H1 (cell line): ENCODE measurements around the gene DNAJC11. TPM values are rescaled to one million over a fixed set of nuclear protein-coding genes. Genes with fewer than 3 reads are reported as not detected.

Experiments
- CBX8 ChIP-seq: fragments of 300-800, 300-1000 bp; sonication (generic); IDR thresholded peaks from 2 replicates; pipeline ENCODE4 v1.7.1; 2016; ENCODE audit warnings: low read depth, low read length, borderline replicate concordance
- JUN ChIP-seq: IDR thresholded peaks from 2 replicates; pipeline ENCODE4 v1.6.1; 2011; ENCODE audit warnings: low read depth, mild to moderate bottlenecking, improper control_type of control experiment, low read length
- SAP30 ChIP-seq: fragments of 300-600 bp; sonication (generic); IDR thresholded peaks from 2 replicates; pipeline ENCODE4 v1.7.1; 2012; ENCODE audit warnings: low read length, moderate library complexity, mild to moderate bottlenecking, inconsistent platforms; ENCODE audit not compliant: insufficient read depth, insufficient replicate concordance
- TCF12 ChIP-seq: IDR thresholded peaks from 2 replicates; pipeline ENCODE4 v1.6.1; 2011; ENCODE audit warnings: low read depth, mild to moderate bottlenecking, low read length
- polyA plus RNA-seq, 7 experiments: library from polyadenylated mRNA; depleted of rRNA in 3 of 7; stranded (reverse) in 5 of 7; unstranded in 2 of 7; fragments of >200 nt in 5 of 7; fragments of 200-250 nt in 2 of 7; gene quantifications; 1 replicate in 5 of 7; 2 replicates in 1 of 7; 4 replicates in 1 of 7; pipeline versions ENCODE4 v1.2.1 to v1.2.3, GENCODE V29; 2011 to 2013; ENCODE audit warnings: missing spikeins in 2 of 7, mixed read lengths in 2 of 7
- total RNA-seq: library from RNA; stranded (reverse); fragmentation: NEBNext Ultra II Directional; extraction: Animal tissue kit (Norgen Biotek cat#: 25700); gene quantifications from 2 replicates; pipeline ENCODE4 v1.2.1, GENCODE V29; 2021
- TF ChIP-seq, protein P1 (sequence below): fragments of 300-600 bp; sonication (generic); IDR thresholded peaks from 2 replicates; pipeline ENCODE4 v1.7.1; 2012; ENCODE audit warnings: low read length, moderate library complexity, mild to moderate bottlenecking, inconsistent platforms; ENCODE audit not compliant: insufficient replicate concordance

DNAJC11 gene
- total and polyA plus RNA-seq, 2 of the 8 experiments (the other 6 are each of a cell fraction or from before 2014, with no cell fraction given): 43.9 to 90.9 TPM

DNA sequence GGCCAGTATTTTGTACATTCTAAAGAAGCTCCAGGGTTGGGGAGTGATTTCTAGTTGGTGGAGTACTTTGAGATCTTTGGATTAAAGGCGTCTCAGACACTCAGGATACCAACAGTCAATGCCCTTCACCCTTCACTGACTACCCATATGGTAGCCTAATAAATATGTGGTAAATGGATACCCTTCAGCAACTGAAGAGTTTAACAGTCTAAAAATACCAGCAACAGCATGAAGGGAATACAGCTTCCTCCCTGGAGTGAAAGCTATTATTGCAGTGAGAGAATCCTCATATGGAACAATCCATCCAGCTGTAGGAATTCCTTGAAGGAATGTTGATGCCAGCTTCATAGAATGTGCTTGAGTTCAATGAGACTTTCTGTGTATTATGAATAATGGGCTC, 26.8 kb downstream of the DNAJC11 start (continued):
- TF ChIP-seq CBX8 (no peak), SAP30 (no peak), JUN (no peak), TCF12 (no peak)
- TF ChIP-seq, protein P1, sequence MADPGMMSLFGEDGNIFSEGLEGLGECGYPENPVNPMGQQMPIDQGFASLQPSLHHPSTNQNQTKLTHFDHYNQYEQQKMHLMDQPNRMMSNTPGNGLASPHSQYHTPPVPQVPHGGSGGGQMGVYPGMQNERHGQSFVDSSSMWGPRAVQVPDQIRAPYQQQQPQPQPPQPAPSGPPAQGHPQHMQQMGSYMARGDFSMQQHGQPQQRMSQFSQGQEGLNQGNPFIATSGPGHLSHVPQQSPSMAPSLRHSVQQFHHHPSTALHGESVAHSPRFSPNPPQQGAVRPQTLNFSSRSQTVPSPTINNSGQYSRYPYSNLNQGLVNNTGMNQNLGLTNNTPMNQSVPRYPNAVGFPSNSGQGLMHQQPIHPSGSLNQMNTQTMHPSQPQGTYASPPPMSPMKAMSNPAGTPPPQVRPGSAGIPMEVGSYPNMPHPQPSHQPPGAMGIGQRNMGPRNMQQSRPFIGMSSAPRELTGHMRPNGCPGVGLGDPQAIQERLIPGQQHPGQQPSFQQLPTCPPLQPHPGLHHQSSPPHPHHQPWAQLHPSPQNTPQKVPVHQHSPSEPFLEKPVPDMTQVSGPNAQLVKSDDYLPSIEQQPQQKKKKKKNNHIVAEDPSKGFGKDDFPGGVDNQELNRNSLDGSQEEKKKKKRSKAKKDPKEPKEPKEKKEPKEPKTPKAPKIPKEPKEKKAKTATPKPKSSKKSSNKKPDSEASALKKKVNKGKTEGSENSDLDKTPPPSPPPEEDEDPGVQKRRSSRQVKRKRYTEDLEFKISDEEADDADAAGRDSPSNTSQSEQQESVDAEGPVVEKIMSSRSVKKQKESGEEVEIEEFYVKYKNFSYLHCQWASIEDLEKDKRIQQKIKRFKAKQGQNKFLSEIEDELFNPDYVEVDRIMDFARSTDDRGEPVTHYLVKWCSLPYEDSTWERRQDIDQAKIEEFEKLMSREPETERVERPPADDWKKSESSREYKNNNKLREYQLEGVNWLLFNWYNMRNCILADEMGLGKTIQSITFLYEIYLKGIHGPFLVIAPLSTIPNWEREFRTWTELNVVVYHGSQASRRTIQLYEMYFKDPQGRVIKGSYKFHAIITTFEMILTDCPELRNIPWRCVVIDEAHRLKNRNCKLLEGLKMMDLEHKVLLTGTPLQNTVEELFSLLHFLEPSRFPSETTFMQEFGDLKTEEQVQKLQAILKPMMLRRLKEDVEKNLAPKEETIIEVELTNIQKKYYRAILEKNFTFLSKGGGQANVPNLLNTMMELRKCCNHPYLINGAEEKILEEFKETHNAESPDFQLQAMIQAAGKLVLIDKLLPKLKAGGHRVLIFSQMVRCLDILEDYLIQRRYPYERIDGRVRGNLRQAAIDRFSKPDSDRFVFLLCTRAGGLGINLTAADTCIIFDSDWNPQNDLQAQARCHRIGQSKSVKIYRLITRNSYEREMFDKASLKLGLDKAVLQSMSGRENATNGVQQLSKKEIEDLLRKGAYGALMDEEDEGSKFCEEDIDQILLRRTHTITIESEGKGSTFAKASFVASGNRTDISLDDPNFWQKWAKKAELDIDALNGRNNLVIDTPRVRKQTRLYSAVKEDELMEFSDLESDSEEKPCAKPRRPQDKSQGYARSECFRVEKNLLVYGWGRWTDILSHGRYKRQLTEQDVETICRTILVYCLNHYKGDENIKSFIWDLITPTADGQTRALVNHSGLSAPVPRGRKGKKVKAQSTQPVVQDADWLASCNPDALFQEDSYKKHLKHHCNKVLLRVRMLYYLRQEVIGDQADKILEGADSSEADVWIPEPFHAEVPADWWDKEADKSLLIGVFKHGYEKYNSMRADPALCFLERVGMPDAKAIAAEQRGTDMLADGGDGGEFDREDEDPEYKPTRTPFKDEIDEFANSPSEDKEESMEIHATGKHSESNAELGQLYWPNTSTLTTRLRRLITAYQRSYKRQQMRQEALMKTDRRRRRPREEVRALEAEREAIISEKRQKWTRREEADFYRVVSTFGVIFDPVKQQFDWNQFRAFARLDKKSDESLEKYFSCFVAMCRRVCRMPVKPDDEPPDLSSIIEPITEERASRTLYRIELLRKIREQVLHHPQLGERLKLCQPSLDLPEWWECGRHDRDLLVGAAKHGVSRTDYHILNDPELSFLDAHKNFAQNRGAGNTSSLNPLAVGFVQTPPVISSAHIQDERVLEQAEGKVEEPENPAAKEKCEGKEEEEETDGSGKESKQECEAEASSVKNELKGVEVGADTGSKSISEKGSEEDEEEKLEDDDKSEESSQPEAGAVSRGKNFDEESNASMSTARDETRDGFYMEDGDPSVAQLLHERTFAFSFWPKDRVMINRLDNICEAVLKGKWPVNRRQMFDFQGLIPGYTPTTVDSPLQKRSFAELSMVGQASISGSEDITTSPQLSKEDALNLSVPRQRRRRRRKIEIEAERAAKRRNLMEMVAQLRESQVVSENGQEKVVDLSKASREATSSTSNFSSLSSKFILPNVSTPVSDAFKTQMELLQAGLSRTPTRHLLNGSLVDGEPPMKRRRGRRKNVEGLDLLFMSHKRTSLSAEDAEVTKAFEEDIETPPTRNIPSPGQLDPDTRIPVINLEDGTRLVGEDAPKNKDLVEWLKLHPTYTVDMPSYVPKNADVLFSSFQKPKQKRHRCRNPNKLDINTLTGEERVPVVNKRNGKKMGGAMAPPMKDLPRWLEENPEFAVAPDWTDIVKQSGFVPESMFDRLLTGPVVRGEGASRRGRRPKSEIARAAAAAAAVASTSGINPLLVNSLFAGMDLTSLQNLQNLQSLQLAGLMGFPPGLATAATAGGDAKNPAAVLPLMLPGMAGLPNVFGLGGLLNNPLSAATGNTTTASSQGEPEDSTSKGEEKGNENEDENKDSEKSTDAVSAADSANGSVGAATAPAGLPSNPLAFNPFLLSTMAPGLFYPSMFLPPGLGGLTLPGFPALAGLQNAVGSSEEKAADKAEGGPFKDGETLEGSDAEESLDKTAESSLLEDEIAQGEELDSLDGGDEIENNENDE: no peak
